K562 (cell line): ENCODE measurements around the gene SLC25A48. TPM values are rescaled to one million over a fixed set of nuclear protein-coding genes. Genes with fewer than 3 reads are reported as not detected.

Experiments used
- ATAC-seq: fragments of 200-7000 bp; cut with Tn5 transposase; 3 replicates; pipeline ENCODE4 v1.9.1; 2020; ENCODE audit warnings: moderate library complexity
- BruUV-seq: library from RNA; stranded (reverse); fragments of 400-500 nt; replicated peaks from 2 replicates; lab custom pipeline; 2021; lab: Mats Ljungman, UMichigan
- CTCF ChIA-PET: fragments of 300-600 bp; formaldehyde crosslinking; extraction: SDS; loops from one replicate; lab custom pipeline; 2021; ENCODE audit warnings: low intra/inter-chr PET ratio; lab: Yijun Ruan, JAX
- POLR2A ChIA-PET: fragments of 300-600, 350-650 bp; sonication (Branson Sonifier 250); formaldehyde crosslinking; extraction: SDS; loops from one replicate; lab custom pipeline; 2021; ENCODE audit warnings: antibody characterized with exemption, inconsistent platforms; lab: Yijun Ruan, JAX
- DNase-seq, 4 experiments: peaks; one replicate each; pipeline versions ENCODE4 v3.0.0 to v3.0.0-alpha.2; 2011 to 2018; ENCODE audit warnings: low spot score in 3 of 4, mixed read lengths in 3 of 4; ENCODE audit errors: extremely low read depth in 1 of 4
- FAIRE-seq: peaks from 2 replicates; lab custom pipeline; 2011; peaks lifted over from hg19 to GRCh38; lab: Jason Lieb, UNC
- H2AFZ ChIP-seq: 2 replicates; pipeline ENCODE4 v1.6.0; 2011; ENCODE audit warnings: low read depth, low read length, control low read depth, inconsistent platforms
- H3K27ac ChIP-seq: fragments of 200-600 bp; 3 replicates; pipeline ENCODE4 v1.8.0; 2011; ENCODE audit warnings: low read depth, mild to moderate bottlenecking, control low read depth, inconsistent platforms, low read length, moderate library complexity, mixed read lengths; ENCODE audit errors: extremely low read depth
- H3K27me3 ChIP-seq, 2 experiments: fragments of 300-600 bp in 1 of 2; 2 replicates in 1 of 2; 3 replicates in 1 of 2; pipeline versions ENCODE4 v1.6.0 to v1.8.0; 2011; ENCODE audit warnings: inconsistent platforms in 2 of 2, low read length in 2 of 2, mild to moderate bottlenecking in 1 of 2, mixed read lengths in 1 of 2, moderate library complexity in 1 of 2; ENCODE audit not compliant: control insufficient read depth in 2 of 2, insufficient read depth in 2 of 2
- H3K36me3 ChIP-seq: fragments of 300-600 bp; 3 replicates; pipeline ENCODE4 v1.8.0; 2011; ENCODE audit warnings: mild to moderate bottlenecking, low read length, inconsistent platforms; ENCODE audit not compliant: control insufficient read depth, insufficient read depth
- H3K4me1 ChIP-seq, 2 experiments: fragments of 200-600 bp in 1 of 2; replicated peaks in 1 of 2; 2 replicates in 1 of 2; 3 replicates in 1 of 2; pipeline versions ENCODE4 v1.5.1 to v1.8.0; 2011; ENCODE audit warnings: inconsistent platforms in 2 of 2, low read length in 2 of 2, mild to moderate bottlenecking in 1 of 2, mixed read lengths in 1 of 2, moderate library complexity in 1 of 2; ENCODE audit not compliant: control insufficient read depth in 2 of 2, insufficient read depth in 2 of 2
- H3K4me2 ChIP-seq: 2 replicates; pipeline ENCODE4 v1.6.1; 2011; ENCODE audit warnings: low read length, control low read depth, inconsistent platforms, mixed read lengths; ENCODE audit not compliant: insufficient read depth
- H3K4me3 ChIP-seq: fragments of 200-600 bp; sonication (generic), shearing (Covaris generic); 2 replicates; pipeline ENCODE4 v1.5.1; 2016; ENCODE audit warnings: control low read depth, inconsistent platforms
- H3K79me2 ChIP-seq: fragments of 200-600 bp; 3 replicates; pipeline ENCODE4 v1.8.0; 2011; ENCODE audit warnings: low read length, inconsistent platforms; ENCODE audit not compliant: control insufficient read depth, insufficient read depth
- H3K9ac ChIP-seq, 2 experiments: 2 replicates each; pipeline versions ENCODE4 v1.6.0 to v1.6.1; 2011; ENCODE audit warnings: low read depth in 2 of 2, low read length in 2 of 2, control low read depth in 1 of 2, inconsistent platforms in 1 of 2, mild to moderate bottlenecking in 1 of 2, mixed read lengths in 1 of 2; ENCODE audit not compliant: insufficient read depth in 1 of 2
- H3K9me1 ChIP-seq: one replicate; pipeline ENCODE4 v1.6.0; 2011; ENCODE audit warnings: inconsistent platforms, mild to moderate bottlenecking, low read length, moderate library complexity; ENCODE audit not compliant: control insufficient read depth, insufficient read depth
- H3K9me3 ChIP-seq: replicated peaks from 2 replicates; pipeline ENCODE4 v1.5.1; 2011; ENCODE audit warnings: low read depth, low read length, inconsistent platforms; ENCODE audit not compliant: control insufficient read depth, insufficient read depth
- H4K20me1 ChIP-seq: replicated peaks from 2 replicates; pipeline ENCODE4 v1.6.1; 2011; ENCODE audit warnings: low read length, inconsistent platforms, mixed read lengths; ENCODE audit not compliant: control insufficient read depth, insufficient read depth
- FOXP1 ChIP-seq: sonication (generic); formaldehyde crosslinking; IDR thresholded peaks from 2 replicates; pipeline ENCODE4 v1.8.0; 2022; ENCODE audit warnings: mild to moderate bottlenecking, missing genetic modification reagents
- GTF2E2 ChIP-seq: fragments of 200-800 bp; sonication (Bioruptor generic); IDR thresholded peaks from 2 replicates; pipeline ENCODE4 v1.6.1; 2016; ENCODE audit warnings: missing genetic modification characterization, missing compliant biosample characterization
- MXI1 ChIP-seq: IDR thresholded peaks from 2 replicates; pipeline ENCODE4 v1.6.1; 2011; ENCODE audit warnings: low read depth, mild to moderate bottlenecking, improper control_type of control experiment, low read length
- NONO ChIP-seq, 2 experiments: fragments of 200-400 bp in 1 of 2; fragments of 450-650 bp in 1 of 2; formaldehyde crosslinking in 1 of 2; IDR thresholded peaks; 2 replicates each; pipeline ENCODE4 v1.6.1; 2017; ENCODE audit warnings: low read depth in 2 of 2, mild to moderate bottlenecking in 2 of 2, moderate library complexity in 2 of 2, low read length in 1 of 2
- SMARCC2 ChIP-seq: fragments of 450-650 bp; IDR thresholded peaks from 2 replicates; pipeline ENCODE4 v1.6.1; 2017; ENCODE audit warnings: antibody characterized with exemption, moderate library complexity, mild to moderate bottlenecking, low read depth
- ZNF280B ChIP-seq: fragments of 250-450 bp; sonication (Bioruptor Pico); IDR thresholded peaks from 2 replicates; pipeline ENCODE4 v1.5.1; 2021; ENCODE audit warnings: mild to moderate bottlenecking
- in situ Hi-C: fragments of 300-500 bp; cut with MboI; formaldehyde crosslinking; loops from 4 replicates; pipeline ENCODE4 v1.15.0; 2018; ENCODE audit warnings: inconsistent platforms, mixed read lengths
- intact Hi-C: fragments of 100-400 bp; cut with micrococcal nuclease; formaldehyde crosslinking; loops from 2 replicates; pipeline ENCODE4 v1.14.2; 2022
- polyA plus RNA-seq, 8 experiments: library from polyadenylated mRNA; depleted of rRNA in 4 of 8; stranded (reverse) in 5 of 8; unstranded in 3 of 8; fragments of >200 nt; fragmentation: Nextera tagmentation in 2 of 8; fragmentation: Illumina TruSeq in 1 of 8; extraction: Ambion mirVana in 2 of 8; extraction: Trizol in 1 of 8; gene quantifications; 2 replicates each; pipeline versions ENCODE4 v1.2.1 to v1.2.3, GENCODE V29; 2011 to 2014; ENCODE audit warnings: inconsistent platforms in 1 of 8, missing spikeins in 1 of 8
- total RNA-seq, 7 experiments: library from RNA; depleted of rRNA in 6 of 7; stranded (reverse); fragments of >200 nt in 6 of 7; fragmentation: Illumina TruSeq in 2 of 7; extraction: Trizol in 2 of 7; gene quantifications; 2 replicates each; pipeline versions ENCODE4 v1.2.1 to v1.2.3, GENCODE V29; 2011 to 2021; ENCODE audit warnings: low replicate concordance in 1 of 7
- TF ChIP-seq, protein P1 (sequence below): fragments of 250-450 bp; sonication (Bioruptor Pico); IDR thresholded peaks from 2 replicates; pipeline ENCODE4 v1.8.0; 2021; ENCODE audit warnings: moderate library complexity, mild to moderate bottlenecking, inconsistent platforms

The SLC25A48 gene
- total and polyA plus RNA-seq, 9 of the 15 experiments (the other 6 are each of a cell fraction or from before 2014, with no cell fraction given) = 0.08 to 0.35 (median 0.23) TPM; not detected in 1

DNA sequence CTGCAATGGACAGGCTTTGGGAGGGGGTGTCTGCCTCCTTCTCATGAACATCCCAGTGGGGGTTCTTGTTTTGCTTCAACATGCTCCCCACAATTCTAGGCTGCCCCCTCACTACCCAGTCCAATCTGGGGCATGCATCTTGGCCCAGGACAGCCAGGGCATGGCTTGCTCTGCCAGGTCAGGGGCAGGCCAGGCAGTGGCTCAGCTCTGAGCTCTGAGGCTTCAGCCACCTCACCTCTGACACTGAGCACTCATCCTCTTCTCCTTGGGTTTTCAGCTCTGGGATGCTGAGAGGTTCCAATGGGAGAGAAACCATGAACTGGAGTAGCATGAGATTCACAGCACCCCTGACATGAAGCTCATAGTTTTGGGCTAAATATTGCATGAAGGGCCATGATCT is 11.8 kb downstream of the SLC25A48 start:
- CTCF ChIA-PET = no interaction called here
- Histone ChIP-seq H3K4me3 (no peak overlapping the region), H3K4me1 (no peaks in the 10 kb centered on the region), H2AFZ (no peak overlapping the region), H3K4me2 (no peak overlapping the region), H3K9me3 (no peaks in the 10 kb centered on the region), H3K27ac (no peak overlapping the region), H3K9me1 (no peaks in the 10 kb centered on the region), H3K9ac (no peak overlapping the region), H3K79me2 (no peaks in the 10 kb centered on the region), H3K36me3 (no peaks in the 10 kb centered on the region), H4K20me1 (no peaks in the 10 kb centered on the region; the same call in 1 of the 2 replicates), H3K27me3 (peaks cover 3 to 24% of the 10 kb centered on the region in 2 experiments; a peak in 3 of 5 replicates)
- POLR2A ChIA-PET = interaction anchor here (0.6 to 0.8 kb wide), 2 partner anchors 30 to 44 kb away, joined by 3 to 4 read pairs; no protein-coding TSS in a partner anchor
- in situ Hi-C loops (no loop called here), intact Hi-C loops (no loop called here)
- no peak for TF ChIP-seq SMARCC2
- no peak for TF ChIP-seq MXI1
- no peak for TF ChIP-seq FOXP1 (CRISPR knock-in tag)
- no peak for TF ChIP-seq NONO (IDR thresholded peaks at IDR 0.05; ENCODE audit: low read depth in 2 of 2, low read length in 1 of 2)
- TF ChIP-seq, protein P1, sequence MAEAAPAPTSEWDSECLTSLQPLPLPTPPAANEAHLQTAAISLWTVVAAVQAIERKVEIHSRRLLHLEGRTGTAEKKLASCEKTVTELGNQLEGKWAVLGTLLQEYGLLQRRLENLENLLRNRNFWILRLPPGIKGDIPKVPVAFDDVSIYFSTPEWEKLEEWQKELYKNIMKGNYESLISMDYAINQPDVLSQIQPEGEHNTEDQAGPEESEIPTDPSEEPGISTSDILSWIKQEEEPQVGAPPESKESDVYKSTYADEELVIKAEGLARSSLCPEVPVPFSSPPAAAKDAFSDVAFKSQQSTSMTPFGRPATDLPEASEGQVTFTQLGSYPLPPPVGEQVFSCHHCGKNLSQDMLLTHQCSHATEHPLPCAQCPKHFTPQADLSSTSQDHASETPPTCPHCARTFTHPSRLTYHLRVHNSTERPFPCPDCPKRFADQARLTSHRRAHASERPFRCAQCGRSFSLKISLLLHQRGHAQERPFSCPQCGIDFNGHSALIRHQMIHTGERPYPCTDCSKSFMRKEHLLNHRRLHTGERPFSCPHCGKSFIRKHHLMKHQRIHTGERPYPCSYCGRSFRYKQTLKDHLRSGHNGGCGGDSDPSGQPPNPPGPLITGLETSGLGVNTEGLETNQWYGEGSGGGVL = no peak
- no peak for TF ChIP-seq GTF2E2 (tag)
- no peak for TF ChIP-seq ZNF280B (CRISPR knock-in tag)
- BruUV-seq = no TSS peak
- FAIRE-seq (no peak), DNase-seq (no peak), ATAC-seq (no peak)
